Measurements from ENCODE around the gene NTM.

The NTM gene

GRCh38 chr11:132123854-132124835, 753.7 kb downstream of the NTM start:
- Histone ChIP-seq H3K9me3 (ENCODE audit: control insufficient read depth, low read length) (no peaks in the 10 kb centered on the region), H3K9ac (no peak overlapping the region), H3K4me1 (peaks cover 3% of the 10 kb centered on the region), H3K79me2 (peaks cover 41% of the 10 kb centered on the region), H3K36me3 (ENCODE audit: control insufficient read depth, insufficient read depth, low read length) (no peaks in the 10 kb centered on the region), H3K4me2 (ENCODE audit: low read length) (no peak overlapping the region), H2AFZ (no peak overlapping the region), H3K27me3 (ENCODE audit: control insufficient read depth, insufficient read depth, low read length) (no peaks in the 10 kb centered on the region), H3K27ac (no peak overlapping the region), H3K4me3 (ENCODE audit: low read depth, low read length) (no peak overlapping the region)
- TF ChIP-seq, protein P1, sequence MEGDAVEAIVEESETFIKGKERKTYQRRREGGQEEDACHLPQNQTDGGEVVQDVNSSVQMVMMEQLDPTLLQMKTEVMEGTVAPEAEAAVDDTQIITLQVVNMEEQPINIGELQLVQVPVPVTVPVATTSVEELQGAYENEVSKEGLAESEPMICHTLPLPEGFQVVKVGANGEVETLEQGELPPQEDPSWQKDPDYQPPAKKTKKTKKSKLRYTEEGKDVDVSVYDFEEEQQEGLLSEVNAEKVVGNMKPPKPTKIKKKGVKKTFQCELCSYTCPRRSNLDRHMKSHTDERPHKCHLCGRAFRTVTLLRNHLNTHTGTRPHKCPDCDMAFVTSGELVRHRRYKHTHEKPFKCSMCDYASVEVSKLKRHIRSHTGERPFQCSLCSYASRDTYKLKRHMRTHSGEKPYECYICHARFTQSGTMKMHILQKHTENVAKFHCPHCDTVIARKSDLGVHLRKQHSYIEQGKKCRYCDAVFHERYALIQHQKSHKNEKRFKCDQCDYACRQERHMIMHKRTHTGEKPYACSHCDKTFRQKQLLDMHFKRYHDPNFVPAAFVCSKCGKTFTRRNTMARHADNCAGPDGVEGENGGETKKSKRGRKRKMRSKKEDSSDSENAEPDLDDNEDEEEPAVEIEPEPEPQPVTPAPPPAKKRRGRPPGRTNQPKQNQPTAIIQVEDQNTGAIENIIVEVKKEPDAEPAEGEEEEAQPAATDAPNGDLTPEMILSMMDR (IDR thresholded peaks at IDR 0.05) = no peak

DNA sequence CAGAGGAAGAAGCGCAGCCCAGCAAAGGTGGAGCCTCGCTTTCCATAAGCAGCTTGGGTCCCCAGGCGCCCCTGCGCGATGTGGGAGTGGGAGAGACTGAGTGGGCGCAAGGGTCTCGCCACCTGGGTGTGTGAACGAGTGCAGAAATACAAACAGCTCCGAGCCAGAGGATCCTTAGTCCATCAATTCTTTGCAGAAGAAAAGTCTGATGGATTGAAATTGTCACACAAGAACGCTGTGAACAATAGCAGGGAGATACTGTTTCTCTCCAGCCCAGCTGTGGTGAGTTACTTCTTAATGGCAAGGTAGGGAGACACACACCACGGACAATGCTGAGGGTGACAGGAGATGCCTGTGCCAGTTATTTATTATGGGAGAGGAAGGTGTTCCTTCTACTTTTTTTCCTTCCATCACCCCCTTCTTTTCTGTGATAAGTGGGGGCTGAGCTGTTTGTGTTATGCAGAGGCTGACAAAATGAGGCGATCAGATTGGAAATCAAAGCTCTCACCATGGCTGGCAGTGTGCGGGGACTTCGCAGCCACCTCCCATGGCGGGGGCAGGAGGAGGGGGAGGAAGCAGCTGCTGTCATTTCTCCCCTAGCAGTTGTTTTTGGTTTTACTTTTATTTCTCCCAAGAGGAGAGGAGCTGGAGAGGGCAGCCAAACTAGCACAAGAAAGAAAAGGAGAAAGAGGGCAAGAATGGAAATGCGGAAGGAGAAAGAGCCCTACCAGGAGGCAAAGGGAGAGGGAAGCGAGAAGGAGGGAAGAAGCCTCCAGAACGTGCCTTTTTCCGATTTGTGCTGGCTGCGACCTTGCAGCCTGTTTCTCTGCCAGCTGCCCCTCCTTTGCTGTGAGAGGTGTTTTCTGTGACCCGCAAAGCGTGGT, 755.8 kb downstream of the NTM start:
- H3K9ac ChIP-seq = no peak overlapping the region
- H3K4me1 ChIP-seq = peaks cover 3% of the 10 kb centered on the region
- peak overlapping the region; percentile 40 for H3K4me2 ChIP-seq (ENCODE audit: low read length)
- no peak overlapping the region for H2AFZ ChIP-seq
- TF ChIP-seq, protein P1 (IDR thresholded peaks at IDR 0.05) = no peak
- H3K9me3 ChIP-seq (ENCODE audit: control insufficient read depth, low read length) = no peaks in the 10 kb centered on the region
- H3K79me2 ChIP-seq = peaks cover 27% of the 10 kb centered on the region
- H3K36me3 ChIP-seq (ENCODE audit: control insufficient read depth, insufficient read depth, low read length) = no peaks in the 10 kb centered on the region
- H3K4me3 ChIP-seq (ENCODE audit: low read depth, low read length) = peak overlapping the region; percentile 16
- H3K27me3 ChIP-seq (ENCODE audit: control insufficient read depth, insufficient read depth, low read length) = no peaks in the 10 kb centered on the region
- H3K27ac ChIP-seq = peak overlapping the region; percentile 36

- Histone ChIP-seq H3K27ac (no peak overlapping the region), H3K9ac (no peak overlapping the region), H3K4me2 (ENCODE audit: low read length) (peak overlapping the region; percentile 40), H3K36me3 (ENCODE audit: control insufficient read depth, insufficient read depth, low read length) (no peaks in the 10 kb centered on the region), H3K79me2 (peaks cover 22% of the 10 kb centered on the region), H3K27me3 (ENCODE audit: control insufficient read depth, insufficient read depth, low read length) (no peaks in the 10 kb centered on the region), H3K4me1 (peaks cover 3% of the 10 kb centered on the region), H3K9me3 (ENCODE audit: control insufficient read depth, low read length) (no peaks in the 10 kb centered on the region), H2AFZ (no peak overlapping the region), H3K4me3 (ENCODE audit: low read depth, low read length) (peak overlapping the region; percentile 16)
- TF ChIP-seq, protein P1 (IDR thresholded peaks at IDR 0.05) = peak; percentile 30
Observed at GRCh38 chr11:132126973-132127899, 756.8 kb downstream of the NTM start.

DNA sequence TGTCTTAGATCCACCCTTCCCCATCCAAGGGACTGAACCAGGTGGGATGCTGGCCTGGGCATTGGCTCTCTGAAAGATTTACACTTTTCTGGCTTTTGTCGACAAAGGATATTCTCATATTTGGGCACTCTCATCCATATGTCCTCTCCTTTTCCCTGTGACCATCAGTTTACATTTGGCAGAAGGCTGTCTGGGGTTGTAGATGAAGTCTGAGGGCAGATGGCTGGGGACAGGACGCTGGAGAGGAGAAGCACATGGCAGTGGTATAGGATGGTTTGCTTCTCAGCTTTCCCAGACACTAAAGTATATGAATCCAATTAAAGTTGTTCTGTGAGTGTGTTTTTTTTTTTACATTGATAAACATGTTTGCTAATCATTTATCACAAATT, 757.5 kb downstream of the NTM start:
- Histone ChIP-seq H3K36me3 (ENCODE audit: control insufficient read depth, insufficient read depth, low read length) (no peaks in the 10 kb centered on the region), H3K9me3 (ENCODE audit: control insufficient read depth, low read length) (no peaks in the 10 kb centered on the region), H3K79me2 (peaks cover 20% of the 10 kb centered on the region), H2AFZ (no peak overlapping the region), H3K9ac (no peak overlapping the region), H3K27ac (no peak overlapping the region), H3K27me3 (ENCODE audit: control insufficient read depth, insufficient read depth, low read length) (no peaks in the 10 kb centered on the region), H3K4me1 (peaks cover 3% of the 10 kb centered on the region), H3K4me3 (ENCODE audit: low read depth, low read length) (no peak overlapping the region), H3K4me2 (ENCODE audit: low read length) (no peak overlapping the region)
- TF ChIP-seq, protein P1 (IDR thresholded peaks at IDR 0.05) = no peak

Data from parathyroid adenoma (tissue), 2 donors.